ENCODE results near the gene ATP6V0A4.
"Not testable (repeated sequence)": the region's sequence is repeated elsewhere in the genome, so short reads cannot be mapped to it uniquely, and the experiment has no call there.

Gene ATP6V0A4

DNA sequence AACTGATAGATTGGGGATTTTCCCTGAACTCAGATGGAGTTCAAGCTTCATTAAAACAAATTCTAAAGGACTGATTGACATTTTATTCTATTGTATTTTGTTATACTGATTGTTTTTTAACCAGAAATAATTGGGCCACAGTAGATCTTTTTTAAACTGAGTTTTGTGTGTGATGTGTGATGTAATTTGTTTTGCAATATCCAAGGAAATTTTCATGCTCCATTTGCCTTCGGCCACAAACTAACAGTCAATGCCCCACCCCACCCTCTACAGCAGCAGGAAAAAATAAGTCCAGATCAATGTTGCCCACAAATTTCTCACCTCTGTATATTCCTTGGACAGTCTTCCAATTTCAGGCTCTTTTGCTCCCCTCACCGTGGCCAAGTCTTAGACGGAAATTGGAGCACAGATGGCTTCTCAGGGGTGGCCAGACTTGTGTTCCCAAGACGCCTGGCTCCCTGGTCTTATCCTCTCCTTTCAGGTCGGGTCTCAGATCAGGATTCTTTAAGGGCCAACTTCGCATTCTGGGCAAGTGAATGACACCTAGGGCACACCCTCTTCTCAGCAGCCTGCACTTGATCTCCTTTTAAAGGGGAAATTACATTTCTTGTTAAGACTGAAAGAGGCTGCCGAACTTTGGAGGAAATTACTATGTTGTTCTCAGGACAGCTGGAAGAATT lies 97.0 kb downstream of the ATP6V0A4 start, which contains the start of gene SVOPL:
Gene SVOPL, minus strand, starts transcription at position 506 of the 680 bp plus-strand sequence. CDS start 22,317 bp downstream, outside the sequence.
- DNase-seq (ENCODE audit: low spot score), result no peak

GRCh38 chr7:138699661-138700060 lies 98.3 kb downstream of the ATP6V0A4 start:
- DNase-seq (ENCODE audit: low spot score), result no peak

DNA sequence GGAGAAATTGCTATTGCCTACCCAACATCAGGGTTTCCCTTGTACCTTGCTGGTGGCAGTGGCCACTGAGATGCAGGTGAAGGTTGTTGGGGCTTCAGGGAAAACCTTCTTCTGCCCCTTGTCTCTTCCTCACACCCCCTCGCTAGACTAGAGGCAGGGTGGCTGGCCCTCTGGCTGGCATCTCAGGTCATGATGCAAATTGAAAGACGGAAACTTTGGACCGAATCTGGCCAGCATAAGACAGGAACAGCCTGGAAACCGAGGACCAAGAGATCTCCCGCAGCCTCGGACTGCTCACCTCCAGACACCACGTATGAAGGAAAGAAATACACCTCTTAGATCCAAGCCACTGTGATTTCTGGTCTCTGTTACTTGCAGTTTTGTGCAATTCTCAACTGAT lies 99.7 kb downstream of the ATP6V0A4 start:
- DNase-seq (ENCODE audit: low spot score), result no peak

- DNase-seq (ENCODE audit: low spot score), result no peak
Observed at GRCh38 chr7:138697535-138698182, 100.3 kb downstream of the ATP6V0A4 start.

DNA sequence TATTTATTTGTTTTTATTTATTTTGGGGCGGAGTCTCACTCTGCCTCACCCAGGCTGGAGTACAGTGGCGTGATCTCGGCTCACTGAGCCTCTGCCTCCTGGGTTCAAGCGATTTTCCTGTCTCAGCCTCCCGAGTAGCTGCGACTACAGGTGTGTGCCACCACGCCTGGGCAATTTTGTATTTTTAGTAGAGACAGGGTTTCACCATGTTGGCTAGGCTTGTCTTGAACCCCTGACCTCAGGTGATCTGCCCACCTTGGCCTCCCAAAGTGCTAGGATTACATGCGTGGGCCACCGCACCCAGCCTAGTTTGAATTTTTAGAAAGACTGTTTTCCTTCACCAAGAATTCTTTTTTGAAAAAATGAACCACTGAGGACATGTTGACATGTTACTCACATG lies 102.2 kb downstream of the ATP6V0A4 start:
- not testable (repeated sequence) for DNase-seq (ENCODE audit: low spot score)

DNA sequence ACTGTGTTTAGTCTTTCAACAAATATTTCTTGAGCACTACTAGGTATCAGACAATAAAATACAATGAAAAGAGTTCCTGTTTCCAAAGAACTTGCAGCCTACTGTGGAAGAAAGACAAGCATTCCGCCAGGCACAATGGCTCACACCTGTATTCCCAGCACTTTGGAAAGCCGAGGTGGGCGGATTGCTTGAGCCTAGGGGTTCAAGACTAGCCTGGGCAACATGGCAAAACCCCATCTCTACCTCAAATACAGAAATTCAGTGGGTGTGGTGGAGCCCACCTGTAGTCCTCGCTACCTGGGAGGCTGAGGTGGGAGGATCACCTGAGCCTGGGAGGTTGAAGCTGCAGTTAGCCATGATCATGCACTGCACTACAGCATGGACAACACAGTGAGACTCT lies 102.9 kb downstream of the ATP6V0A4 start:
- no peak for DNase-seq (ENCODE audit: low spot score)

- DNase-seq (ENCODE audit: low spot score), result no peak
Observed at GRCh38 chr7:138691178-138691577, 106.8 kb downstream of the ATP6V0A4 start.

- DNase-seq (ENCODE audit: low spot score), result no peak
Observed at GRCh38 chr7:138690495-138690894, 107.5 kb downstream of the ATP6V0A4 start.

DNA sequence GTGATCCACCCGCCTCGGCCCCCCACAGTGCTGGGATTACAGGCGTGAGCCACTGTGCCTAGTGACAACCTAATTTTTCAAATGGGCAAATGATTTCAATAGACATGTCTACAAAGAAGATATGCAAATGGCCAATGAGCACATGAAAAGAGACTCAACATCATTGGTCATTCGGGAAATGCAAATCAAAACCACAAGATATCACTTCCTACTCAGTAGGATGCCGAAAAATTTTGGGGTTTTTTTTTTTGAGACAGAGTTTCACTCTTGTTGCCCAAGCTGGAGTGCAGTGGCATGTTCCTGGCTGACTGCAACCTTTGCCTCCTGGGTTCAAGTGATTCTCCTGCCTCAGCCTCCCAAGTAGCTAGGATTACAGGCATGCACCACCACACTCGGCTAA lies 110.0 kb downstream of the ATP6V0A4 start:
- DNase-seq (ENCODE audit: low spot score), result not testable (repeated sequence)

DNA sequence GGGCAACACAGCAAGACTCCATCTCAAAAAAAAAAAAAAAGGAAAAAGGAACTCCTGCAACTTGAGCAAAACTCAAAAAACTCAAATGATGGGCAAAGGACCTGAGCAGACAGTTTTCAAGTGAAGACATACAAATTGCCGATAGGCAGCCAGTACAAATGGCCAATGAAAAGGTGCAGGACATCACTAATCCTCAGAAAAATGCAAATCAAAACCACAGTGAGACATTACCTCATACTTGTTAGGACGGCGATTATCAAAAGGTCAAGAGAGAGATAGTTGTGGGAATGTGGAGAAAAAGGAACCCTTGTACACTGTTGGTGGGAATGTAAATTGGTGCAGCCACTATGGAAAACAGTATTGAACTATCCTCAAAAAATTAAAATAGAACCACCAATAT lies 113.7 kb downstream of the ATP6V0A4 start:
- no peak for DNase-seq (ENCODE audit: low spot score)

DNA sequence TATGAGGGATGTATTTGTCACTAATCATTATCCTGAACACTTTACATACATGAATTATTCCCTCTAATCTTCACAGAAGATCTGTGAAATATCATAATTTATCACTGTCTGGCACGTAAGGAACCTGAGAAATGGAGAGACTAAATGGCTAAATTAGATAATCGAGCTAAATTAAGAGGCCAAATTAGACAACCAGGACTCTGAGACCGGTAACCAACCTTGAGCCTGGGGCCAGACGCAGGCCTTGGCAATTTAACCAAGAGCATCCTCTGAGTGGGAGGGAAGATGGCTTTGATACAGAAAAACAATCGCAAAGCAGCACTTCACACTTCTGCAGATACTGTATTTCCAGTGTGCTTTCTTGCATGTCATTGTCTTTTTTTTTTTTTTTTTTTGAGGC lies 118.2 kb downstream of the ATP6V0A4 start:
- no peak for DNase-seq (ENCODE audit: low spot score)

- DNase-seq (ENCODE audit: low spot score), result no peak
Observed at GRCh38 chr7:138670594-138670993, 127.4 kb downstream of the ATP6V0A4 start.

- DNase-seq (ENCODE audit: low spot score), result no peak
Observed at GRCh38 chr7:138669364-138669763, 128.6 kb downstream of the ATP6V0A4 start.

GRCh38 chr7:138668946-138669345 lies 129.1 kb downstream of the ATP6V0A4 start:
- no peak for DNase-seq (ENCODE audit: low spot score)

- DNase-seq (ENCODE audit: low spot score), result no peak
Observed at GRCh38 chr7:138668229-138668596, 129.8 kb downstream of the ATP6V0A4 start.

DNA sequence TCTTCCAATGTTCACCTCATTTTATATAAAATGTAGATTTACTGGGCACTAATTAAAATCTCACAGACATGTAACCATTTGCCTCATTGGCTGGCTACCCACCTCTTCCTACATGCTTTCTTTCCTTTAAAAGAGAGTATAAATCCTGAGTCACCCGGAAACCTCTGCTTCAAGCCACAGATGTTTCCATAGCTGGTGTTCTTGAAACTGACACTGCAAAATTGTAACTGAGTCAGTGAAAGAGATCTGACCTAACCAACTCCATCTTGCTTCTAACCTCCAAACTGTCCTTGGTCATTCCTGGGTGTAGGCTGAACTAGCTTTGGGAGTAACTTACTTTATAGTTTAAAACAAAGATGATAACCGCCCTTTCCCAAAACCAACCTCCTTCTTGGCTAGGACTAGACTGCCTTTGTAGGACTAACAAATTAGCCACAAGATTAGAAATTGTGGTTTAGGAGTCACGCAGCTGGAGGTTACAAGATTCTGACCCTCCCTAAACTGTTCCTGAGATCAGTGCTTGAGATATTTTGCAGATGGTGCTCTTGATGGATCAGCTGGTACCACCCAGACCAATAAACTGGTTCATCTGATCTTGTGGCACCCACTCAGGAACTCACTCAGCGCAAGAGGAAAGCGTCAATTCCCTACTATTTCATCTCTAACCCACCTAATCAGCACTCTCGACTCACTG lies 130.3 kb downstream of the ATP6V0A4 start:
- DNase-seq (ENCODE audit: low spot score), result no peak

DNA sequence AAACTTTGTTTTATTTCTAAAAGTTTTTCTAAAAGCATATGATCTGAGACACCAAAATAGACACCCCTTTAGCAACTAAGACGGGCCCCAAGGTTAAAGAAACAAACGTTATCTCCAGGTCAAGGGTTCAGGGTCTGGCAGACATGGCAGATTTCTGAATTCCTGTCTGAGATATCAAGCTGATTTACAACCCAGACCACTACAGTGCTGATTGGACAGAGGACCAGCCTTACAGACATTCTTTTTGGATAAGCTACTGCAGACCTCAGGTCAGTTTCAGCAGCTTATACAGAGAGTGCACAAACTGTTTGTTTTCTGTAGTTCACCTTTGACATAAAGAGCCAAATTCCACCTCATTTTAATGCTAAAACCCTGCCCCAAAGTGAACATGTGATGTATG lies 131.6 kb downstream of the ATP6V0A4 start:
- DNase-seq (ENCODE audit: low spot score), result no peak

DNA sequence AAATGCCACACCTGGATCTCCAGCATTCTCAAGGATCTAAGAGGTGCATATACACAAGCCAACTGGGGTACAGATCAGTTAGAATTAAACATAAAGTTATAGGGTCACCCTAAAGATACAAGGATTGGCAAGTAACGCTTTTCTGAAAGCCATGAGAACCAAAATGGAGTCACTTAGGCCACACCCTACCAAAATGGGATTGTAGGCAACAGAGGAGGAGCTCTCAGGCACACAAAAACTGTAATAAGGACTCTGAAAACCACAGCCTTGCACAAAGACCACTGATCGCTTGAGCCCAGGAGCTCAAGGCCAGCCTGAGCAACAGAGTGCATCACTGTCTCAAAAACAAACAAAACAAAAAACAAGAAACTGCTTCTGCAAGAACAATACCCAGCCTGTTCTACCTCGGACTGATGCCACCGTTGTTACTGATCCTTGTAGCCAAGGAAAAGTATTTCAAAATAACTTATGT lies 132.3 kb downstream of the ATP6V0A4 start:
- no peak for DNase-seq (ENCODE audit: low spot score)

DNA sequence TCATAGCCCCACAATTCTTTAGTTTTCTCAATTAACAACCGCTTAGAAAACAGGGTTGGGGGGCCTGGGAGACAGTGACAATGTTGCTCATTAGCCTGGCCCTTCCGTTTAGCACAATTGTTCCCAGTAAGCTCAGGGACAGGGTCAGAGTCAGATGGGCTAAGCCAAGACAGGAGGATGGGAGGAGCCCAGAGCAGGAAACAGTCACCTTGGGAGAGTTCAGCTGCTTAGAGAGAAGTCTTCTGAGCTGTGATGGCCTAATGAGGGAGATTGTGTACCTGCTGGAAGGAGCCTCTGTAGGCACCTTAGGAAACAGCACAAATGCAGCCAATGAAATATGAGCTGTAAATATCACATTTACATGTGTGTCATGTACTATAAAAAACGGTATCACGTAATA lies 132.7 kb downstream of the ATP6V0A4 start:
- DNase-seq (ENCODE audit: low spot score), result no peak

DNA sequence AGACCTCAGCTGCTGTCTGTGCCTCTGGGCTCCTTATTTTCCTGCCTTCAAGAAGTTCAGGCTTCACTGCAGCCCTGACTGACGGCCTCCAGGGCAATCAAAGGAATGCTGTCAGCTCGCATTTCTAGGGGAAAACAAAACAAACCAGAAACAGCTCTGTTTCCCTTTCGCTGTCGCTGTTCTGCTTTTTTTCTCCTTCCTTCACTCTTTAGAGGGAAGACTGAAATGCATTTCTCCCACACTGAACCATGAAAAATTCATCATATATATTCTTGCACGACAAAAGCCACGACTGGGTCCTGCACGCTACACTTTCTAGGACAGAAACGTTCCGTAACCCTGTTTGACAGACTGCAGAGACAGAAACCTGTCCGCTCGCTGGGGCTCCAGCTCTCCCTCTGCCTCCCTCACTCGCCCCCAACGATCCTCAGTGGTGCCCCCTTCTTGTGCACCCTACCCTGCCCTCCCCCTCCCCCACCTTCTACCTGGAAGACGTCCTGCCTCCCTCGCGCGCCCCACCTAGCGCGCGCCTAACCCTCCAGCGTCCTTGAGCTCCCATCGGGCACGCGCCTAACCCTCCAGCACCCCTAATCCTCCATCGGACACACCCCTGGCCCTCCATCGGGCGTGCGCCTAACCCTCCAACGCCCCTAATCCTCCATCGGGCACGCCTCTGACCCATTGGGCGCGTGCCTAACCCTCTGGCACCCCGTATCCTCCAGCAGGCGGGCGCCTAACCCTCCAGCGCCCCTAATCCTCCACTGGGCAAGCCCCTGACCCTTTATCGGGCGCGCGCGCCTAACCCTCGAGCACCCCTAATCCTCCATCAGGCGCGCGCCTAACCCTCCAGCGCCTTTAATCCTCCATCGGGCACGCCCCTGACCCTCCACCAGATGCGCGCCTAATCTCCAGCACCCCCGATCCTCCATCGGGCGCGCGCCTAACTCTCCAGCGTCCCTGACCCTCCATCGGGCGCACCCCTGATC lies 134.0 kb downstream of the ATP6V0A4 start:
- peak; percentile 1 for DNase-seq (ENCODE audit: low spot score)

GRCh38 chr7:138662991-138663320 lies 135.0 kb downstream of the ATP6V0A4 start:
- no peak for DNase-seq (ENCODE audit: low spot score)
